Measurements from ENCODE around the gene FAM83F. TPM values are rescaled to one million over a fixed set of nuclear protein-coding genes. Genes with fewer than 3 reads are reported as not detected.

The FAM83F gene
- total and polyA plus RNA-seq, 2 experiments from 2014 or later = 0.18 TPM; not detected in 1

DNA sequence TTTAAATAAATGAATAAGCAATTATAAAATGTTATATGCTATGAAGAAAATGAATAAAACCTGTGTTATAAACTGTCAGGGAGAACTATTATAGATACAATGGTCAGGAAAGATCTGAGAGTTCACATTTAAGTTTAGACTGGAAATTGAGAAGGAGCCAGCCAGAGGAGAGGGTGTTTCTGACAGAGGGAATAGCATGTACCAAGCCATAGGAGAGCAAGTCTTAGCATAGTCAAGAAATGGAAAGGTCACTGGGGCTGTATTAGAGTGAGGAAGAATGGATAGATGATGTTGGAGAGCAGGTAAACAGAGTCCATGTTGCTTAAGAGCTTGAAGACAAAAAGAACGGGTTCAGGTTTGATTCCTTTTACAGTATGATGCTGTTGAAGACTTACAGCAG, 87.4 kb downstream of the FAM83F start:
- TF ChIP-seq, protein P1, sequence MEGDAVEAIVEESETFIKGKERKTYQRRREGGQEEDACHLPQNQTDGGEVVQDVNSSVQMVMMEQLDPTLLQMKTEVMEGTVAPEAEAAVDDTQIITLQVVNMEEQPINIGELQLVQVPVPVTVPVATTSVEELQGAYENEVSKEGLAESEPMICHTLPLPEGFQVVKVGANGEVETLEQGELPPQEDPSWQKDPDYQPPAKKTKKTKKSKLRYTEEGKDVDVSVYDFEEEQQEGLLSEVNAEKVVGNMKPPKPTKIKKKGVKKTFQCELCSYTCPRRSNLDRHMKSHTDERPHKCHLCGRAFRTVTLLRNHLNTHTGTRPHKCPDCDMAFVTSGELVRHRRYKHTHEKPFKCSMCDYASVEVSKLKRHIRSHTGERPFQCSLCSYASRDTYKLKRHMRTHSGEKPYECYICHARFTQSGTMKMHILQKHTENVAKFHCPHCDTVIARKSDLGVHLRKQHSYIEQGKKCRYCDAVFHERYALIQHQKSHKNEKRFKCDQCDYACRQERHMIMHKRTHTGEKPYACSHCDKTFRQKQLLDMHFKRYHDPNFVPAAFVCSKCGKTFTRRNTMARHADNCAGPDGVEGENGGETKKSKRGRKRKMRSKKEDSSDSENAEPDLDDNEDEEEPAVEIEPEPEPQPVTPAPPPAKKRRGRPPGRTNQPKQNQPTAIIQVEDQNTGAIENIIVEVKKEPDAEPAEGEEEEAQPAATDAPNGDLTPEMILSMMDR (IDR thresholded peaks at IDR 0.05; ENCODE audit: low read depth, low read length) = no peak
- Histone ChIP-seq H3K9me3 (ENCODE audit: low read depth) (no peaks in the 10 kb centered on the region), H3K4me3 (no peak overlapping the region), H3K4me1 (ENCODE audit: low read depth) (peaks cover 24% of the 10 kb centered on the region), H3K27ac (peak overlapping the region; percentile 71), H3K36me3 (no peaks in the 10 kb centered on the region), H3K27me3 (no peaks in the 10 kb centered on the region)
- DNase-seq (ENCODE audit: low read depth in 1 of 2, low spot score in 1 of 2) = no peak

- TF ChIP-seq, protein P1 (IDR thresholded peaks at IDR 0.05; ENCODE audit: low read depth, low read length) = no peak
- no peak for DNase-seq (ENCODE audit: low read depth in 1 of 2, low spot score in 1 of 2)
- H3K36me3 ChIP-seq = no peaks in the 10 kb centered on the region
- no peaks in the 10 kb centered on the region for H3K9me3 ChIP-seq (ENCODE audit: low read depth)
- peaks cover 17% of the 10 kb centered on the region for H3K4me1 ChIP-seq (ENCODE audit: low read depth)
- H3K27ac ChIP-seq = no peak overlapping the region
- H3K4me3 ChIP-seq = no peak overlapping the region
- no peaks in the 10 kb centered on the region for H3K27me3 ChIP-seq
Observed at GRCh38 chr22:40083794-40084193, 89.0 kb downstream of the FAM83F start.

- H3K27me3 ChIP-seq = no peaks in the 10 kb centered on the region
Observed at GRCh38 chr22:40084246-40084645, 89.5 kb downstream of the FAM83F start.

DNA sequence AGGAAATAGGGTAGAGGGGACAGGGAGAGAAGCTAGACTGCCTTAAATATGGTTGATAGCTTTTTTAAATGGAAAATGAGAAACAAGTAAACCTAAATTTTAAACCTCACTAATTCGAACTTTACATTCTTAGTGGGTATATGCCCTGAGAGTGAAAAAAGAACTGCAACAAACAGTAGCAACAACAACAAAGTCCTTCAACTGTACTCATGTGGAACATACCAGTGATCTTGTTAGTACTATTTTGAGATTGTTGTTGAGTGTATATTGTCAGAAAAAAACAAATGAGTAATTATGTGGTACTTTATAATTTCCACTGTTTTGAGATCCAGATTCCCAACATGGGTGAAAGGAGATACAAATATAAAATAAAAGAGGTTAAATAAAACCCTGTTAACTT, 94.1 kb downstream of the FAM83F start:
- no peaks in the 10 kb centered on the region for H3K36me3 ChIP-seq
- no peak overlapping the region for H3K4me3 ChIP-seq
- H3K27ac ChIP-seq = no peak overlapping the region
- no peaks in the 10 kb centered on the region for H3K27me3 ChIP-seq
- TF ChIP-seq, protein P1 (IDR thresholded peaks at IDR 0.05; ENCODE audit: low read depth, low read length) = no peak
- H3K4me1 ChIP-seq (ENCODE audit: low read depth) = no peaks in the 10 kb centered on the region
- no peak for DNase-seq (ENCODE audit: low read depth in 1 of 2, low spot score in 1 of 2)
- H3K9me3 ChIP-seq (ENCODE audit: low read depth) = no peaks in the 10 kb centered on the region

More at GRCh38 chr22:40084246-40084645, 89.5 kb downstream of the FAM83F start:
- TF ChIP-seq, protein P1 (IDR thresholded peaks at IDR 0.05; ENCODE audit: low read depth, low read length) = no peak
- Histone ChIP-seq H3K4me1 (ENCODE audit: low read depth) (peaks cover 17% of the 10 kb centered on the region), H3K36me3 (no peaks in the 10 kb centered on the region), H3K4me3 (no peak overlapping the region), H3K9me3 (ENCODE audit: low read depth) (no peaks in the 10 kb centered on the region), H3K27ac (no peak overlapping the region)
- DNase-seq (ENCODE audit: low read depth in 1 of 2, low spot score in 1 of 2) = no peak

Other genes with a start within 250 kb of the FAM83F start
- gene ENTHD1, start 101.2 kb upstream of the FAM83F start, total RNA-seq = not detected in 2 replicates
- not detected in 2 replicates for gene ENTHD1, start 101.2 kb upstream of the FAM83F start, polyA plus RNA-seq
- gene GRAP2, start 93.9 kb upstream of the FAM83F start, total RNA-seq = 0.09 and 0.32 TPM in 2 replicates
- 0.09 TPM in 1 of 2 replicates, not detected in the other for gene GRAP2, start 93.9 kb upstream of the FAM83F start, polyA plus RNA-seq
- gene TMA7B, start 34.6 kb upstream of the FAM83F start, total RNA-seq = not detected in 2 replicates
- gene TMA7B, start 34.6 kb upstream of the FAM83F start, polyA plus RNA-seq = not detected in 2 replicates
- gene TNRC6B, start 183.0 kb downstream of the FAM83F start, total RNA-seq = 39.6 and 61.1 TPM in 2 replicates
- gene TNRC6B, start 183.0 kb downstream of the FAM83F start, polyA plus RNA-seq = 50.2 and 73.2 TPM in 2 replicates